SK-N-SH treated with all-trans-retinoic acid at 6 μM for 48 hours (cell line): Measurements from ENCODE around the gene TBXAS1.

ENCODE experiments used
- ATAC-seq: fragments of 200-7000 bp; cut with Tn5 transposase; 3 replicates; pipeline ENCODE4 v1.9.1; 2020; ENCODE audit warnings: mild to moderate bottlenecking, moderate library complexity
- ARNTL ChIP-seq: fragments of 450-650 bp; formaldehyde crosslinking; IDR thresholded peaks from 2 replicates; pipeline ENCODE4 v1.5.0; 2020; ENCODE audit warnings: low read depth, mild to moderate bottlenecking, moderate library complexity, borderline replicate concordance
- BACH2 ChIP-seq: fragments of 250-450 bp; sonication (Bioruptor Pico); IDR thresholded peaks from 2 replicates; pipeline ENCODE4 v1.9.0; 2021; ENCODE audit warnings: mild to moderate bottlenecking, borderline replicate concordance
- CSDC2 ChIP-seq: fragments of 250-450 bp; sonication (Bioruptor Pico); IDR thresholded peaks from 2 replicates; pipeline ENCODE4 v1.5.0; 2020; ENCODE audit warnings: mild to moderate bottlenecking, moderate library complexity
- GLIS3 ChIP-seq: fragments of 250-450 bp; sonication (Bioruptor Pico); IDR thresholded peaks from 2 replicates; pipeline ENCODE4 v1.5.0; 2020; ENCODE audit warnings: mild to moderate bottlenecking, moderate library complexity
- ISL1 ChIP-seq: fragments of 250-450 bp; sonication (Bioruptor Pico); IDR thresholded peaks from 2 replicates; pipeline ENCODE4 v2.1.2; 2022; ENCODE audit warnings: mild to moderate bottlenecking, moderate library complexity
- OSR1 ChIP-seq: fragments of 250-450 bp; sonication (Bioruptor Pico); IDR thresholded peaks from 2 replicates; pipeline ENCODE4 v1.8.0; 2022; ENCODE audit warnings: moderate library complexity, mild to moderate bottlenecking, inconsistent platforms
- PPARA ChIP-seq: fragments of 250-450 bp; sonication (Bioruptor Pico); IDR thresholded peaks from 2 replicates; pipeline ENCODE4 v1.5.0; 2020; ENCODE audit warnings: mild to moderate bottlenecking, borderline replicate concordance
- RARB ChIP-seq: fragments of 250-450 bp; sonication (Bioruptor Pico); IDR thresholded peaks from 2 replicates; pipeline ENCODE4 v1.8.0; 2021; ENCODE audit warnings: mild to moderate bottlenecking, moderate library complexity
- SNAI2 ChIP-seq: fragments of 250-450 bp; sonication (Bioruptor Pico); IDR thresholded peaks from 2 replicates; pipeline ENCODE4 v1.5.0; 2020; ENCODE audit warnings: mild to moderate bottlenecking, moderate library complexity
- TCF4 ChIP-seq: fragments of 250-450 bp; sonication (Bioruptor Pico); IDR thresholded peaks from 2 replicates; pipeline ENCODE4 v1.8.0; 2021; ENCODE audit warnings: mild to moderate bottlenecking, moderate library complexity, borderline replicate concordance
- TOX ChIP-seq: fragments of 250-450 bp; sonication (Bioruptor Pico); IDR thresholded peaks from 2 replicates; pipeline ENCODE4 v1.8.0; 2021; ENCODE audit warnings: mild to moderate bottlenecking, moderate library complexity, borderline replicate concordance
- ZC3H10 ChIP-seq: fragments of 250-450 bp; sonication (Bioruptor Pico); IDR thresholded peaks from 2 replicates; pipeline ENCODE4 v1.5.1; 2021; ENCODE audit warnings: mild to moderate bottlenecking, moderate library complexity
- ZFP3 ChIP-seq: fragments of 250-450 bp; sonication (Bioruptor Pico); IDR thresholded peaks from 2 replicates; pipeline ENCODE4 v1.5.0; 2020; ENCODE audit warnings: mild to moderate bottlenecking, moderate library complexity
- ZFP30 ChIP-seq: fragments of 450-650 bp; formaldehyde crosslinking; IDR thresholded peaks from 2 replicates; pipeline ENCODE4 v1.5.0; 2022; ENCODE audit warnings: mild to moderate bottlenecking, moderate library complexity
- ZNF565 ChIP-seq: fragments of 450-650 bp; formaldehyde crosslinking; conservative IDR thresholded peaks from 2 replicates; pipeline ENCODE4 v1.5.0; 2020; ENCODE audit warnings: low read depth, mild to moderate bottlenecking, moderate library complexity
- ZNF70 ChIP-seq: fragments of 450-650 bp; formaldehyde crosslinking; IDR thresholded peaks from 2 replicates; pipeline ENCODE4 v1.5.0; 2020; ENCODE audit warnings: mild to moderate bottlenecking, moderate library complexity
- ZNF8 ChIP-seq: fragments of 450-650 bp; formaldehyde crosslinking; IDR thresholded peaks from 2 replicates; pipeline ENCODE4 v1.5.0; 2020; ENCODE audit warnings: mild to moderate bottlenecking, moderate library complexity
- TF ChIP-seq, protein P1 (sequence below): fragments of 250-450 bp; sonication (Bioruptor Pico); IDR thresholded peaks from 2 replicates; pipeline ENCODE4 v1.8.0; 2020; ENCODE audit warnings: mild to moderate bottlenecking, moderate library complexity, borderline replicate concordance
- TF ChIP-seq, protein P2 (sequence below): fragments of 250-450 bp; sonication (Bioruptor Pico); IDR thresholded peaks from 2 replicates; pipeline ENCODE4 v1.8.0; 2021; ENCODE audit warnings: low read depth, mild to moderate bottlenecking, moderate library complexity, borderline replicate concordance
- TF ChIP-seq, protein P3 (sequence below): fragments of 250-450 bp; sonication (Bioruptor Pico); IDR thresholded peaks from 2 replicates; pipeline ENCODE4 v1.5.0; 2020; ENCODE audit warnings: mild to moderate bottlenecking, moderate library complexity
- TF ChIP-seq, protein P4 (sequence below): fragments of 250-450 bp; sonication (Bioruptor Pico); IDR thresholded peaks from 2 replicates; pipeline ENCODE4 v1.5.1; 2021; ENCODE audit warnings: mild to moderate bottlenecking, moderate library complexity

The TBXAS1 gene

GRCh38 chr7:139958599-139959284, 129.7 kb downstream of the TBXAS1 start (continued):
- TF ChIP-seq ZFP3 (no peak), ZNF70 (no peak), ISL1 (no peak), ZNF565 (CRISPR knock-in tag) (no peak), PPARA (CRISPR knock-in tag) (no peak)

DNA sequence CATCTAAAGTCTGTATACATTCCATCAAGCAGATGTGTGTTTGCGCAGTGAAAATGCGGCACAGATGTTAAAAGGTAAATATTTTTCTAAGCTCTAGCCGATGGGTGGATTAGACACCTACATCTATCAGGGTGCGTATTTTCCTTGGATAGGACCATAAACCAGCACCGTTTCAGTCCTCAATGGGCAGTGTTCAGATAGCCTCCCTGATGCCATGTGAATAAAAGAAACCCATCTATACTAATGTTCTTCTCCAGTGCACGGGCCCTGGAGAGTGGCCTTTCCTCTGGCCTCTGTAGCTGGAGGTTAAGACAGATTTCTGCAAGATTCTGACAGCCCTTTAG, 130.2 kb downstream of the TBXAS1 start:
- TF ChIP-seq ARNTL (CRISPR knock-in tag): no peak
- TF ChIP-seq, protein P1, sequence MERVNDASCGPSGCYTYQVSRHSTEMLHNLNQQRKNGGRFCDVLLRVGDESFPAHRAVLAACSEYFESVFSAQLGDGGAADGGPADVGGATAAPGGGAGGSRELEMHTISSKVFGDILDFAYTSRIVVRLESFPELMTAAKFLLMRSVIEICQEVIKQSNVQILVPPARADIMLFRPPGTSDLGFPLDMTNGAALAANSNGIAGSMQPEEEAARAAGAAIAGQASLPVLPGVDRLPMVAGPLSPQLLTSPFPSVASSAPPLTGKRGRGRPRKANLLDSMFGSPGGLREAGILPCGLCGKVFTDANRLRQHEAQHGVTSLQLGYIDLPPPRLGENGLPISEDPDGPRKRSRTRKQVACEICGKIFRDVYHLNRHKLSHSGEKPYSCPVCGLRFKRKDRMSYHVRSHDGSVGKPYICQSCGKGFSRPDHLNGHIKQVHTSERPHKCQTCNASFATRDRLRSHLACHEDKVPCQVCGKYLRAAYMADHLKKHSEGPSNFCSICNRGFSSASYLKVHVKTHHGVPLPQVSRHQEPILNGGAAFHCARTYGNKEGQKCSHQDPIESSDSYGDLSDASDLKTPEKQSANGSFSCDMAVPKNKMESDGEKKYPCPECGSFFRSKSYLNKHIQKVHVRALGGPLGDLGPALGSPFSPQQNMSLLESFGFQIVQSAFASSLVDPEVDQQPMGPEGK (CRISPR knock-in tag): no peak
- TF ChIP-seq ZFP30 (CRISPR knock-in tag): no peak
- no peak for TF ChIP-seq OSR1 (CRISPR knock-in tag)
- no peak for TF ChIP-seq GLIS3 (CRISPR knock-in tag)
- no peak for TF ChIP-seq ZNF565 (CRISPR knock-in tag)
- no peak for TF ChIP-seq CSDC2 (CRISPR knock-in tag)
- TF ChIP-seq RARB: no peak
- no peak for TF ChIP-seq ISL1
- TF ChIP-seq ZC3H10 (CRISPR knock-in tag): no peak
- TF ChIP-seq ZNF8 (CRISPR knock-in tag): no peak
- no peak for TF ChIP-seq SNAI2 (CRISPR knock-in tag)
- no peak for TF ChIP-seq ZFP3
- no peak for TF ChIP-seq TCF4
- no peak for TF ChIP-seq PPARA (CRISPR knock-in tag)
- no peak for TF ChIP-seq ZNF70
- TF ChIP-seq, protein P2, sequence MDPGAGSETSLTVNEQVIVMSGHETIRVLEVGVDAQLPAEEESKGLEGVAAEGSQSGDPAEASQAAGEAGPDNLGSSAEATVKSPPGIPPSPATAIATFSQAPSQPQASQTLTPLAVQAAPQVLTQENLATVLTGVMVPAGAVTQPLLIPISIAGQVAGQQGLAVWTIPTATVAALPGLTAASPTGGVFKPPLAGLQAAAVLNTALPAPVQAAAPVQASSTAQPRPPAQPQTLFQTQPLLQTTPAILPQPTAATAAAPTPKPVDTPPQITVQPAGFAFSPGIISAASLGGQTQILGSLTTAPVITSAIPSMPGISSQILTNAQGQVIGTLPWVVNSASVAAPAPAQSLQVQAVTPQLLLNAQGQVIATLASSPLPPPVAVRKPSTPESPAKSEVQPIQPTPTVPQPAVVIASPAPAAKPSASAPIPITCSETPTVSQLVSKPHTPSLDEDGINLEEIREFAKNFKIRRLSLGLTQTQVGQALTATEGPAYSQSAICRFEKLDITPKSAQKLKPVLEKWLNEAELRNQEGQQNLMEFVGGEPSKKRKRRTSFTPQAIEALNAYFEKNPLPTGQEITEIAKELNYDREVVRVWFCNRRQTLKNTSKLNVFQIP (CRISPR knock-in tag): no peak
- TF ChIP-seq, protein P3, sequence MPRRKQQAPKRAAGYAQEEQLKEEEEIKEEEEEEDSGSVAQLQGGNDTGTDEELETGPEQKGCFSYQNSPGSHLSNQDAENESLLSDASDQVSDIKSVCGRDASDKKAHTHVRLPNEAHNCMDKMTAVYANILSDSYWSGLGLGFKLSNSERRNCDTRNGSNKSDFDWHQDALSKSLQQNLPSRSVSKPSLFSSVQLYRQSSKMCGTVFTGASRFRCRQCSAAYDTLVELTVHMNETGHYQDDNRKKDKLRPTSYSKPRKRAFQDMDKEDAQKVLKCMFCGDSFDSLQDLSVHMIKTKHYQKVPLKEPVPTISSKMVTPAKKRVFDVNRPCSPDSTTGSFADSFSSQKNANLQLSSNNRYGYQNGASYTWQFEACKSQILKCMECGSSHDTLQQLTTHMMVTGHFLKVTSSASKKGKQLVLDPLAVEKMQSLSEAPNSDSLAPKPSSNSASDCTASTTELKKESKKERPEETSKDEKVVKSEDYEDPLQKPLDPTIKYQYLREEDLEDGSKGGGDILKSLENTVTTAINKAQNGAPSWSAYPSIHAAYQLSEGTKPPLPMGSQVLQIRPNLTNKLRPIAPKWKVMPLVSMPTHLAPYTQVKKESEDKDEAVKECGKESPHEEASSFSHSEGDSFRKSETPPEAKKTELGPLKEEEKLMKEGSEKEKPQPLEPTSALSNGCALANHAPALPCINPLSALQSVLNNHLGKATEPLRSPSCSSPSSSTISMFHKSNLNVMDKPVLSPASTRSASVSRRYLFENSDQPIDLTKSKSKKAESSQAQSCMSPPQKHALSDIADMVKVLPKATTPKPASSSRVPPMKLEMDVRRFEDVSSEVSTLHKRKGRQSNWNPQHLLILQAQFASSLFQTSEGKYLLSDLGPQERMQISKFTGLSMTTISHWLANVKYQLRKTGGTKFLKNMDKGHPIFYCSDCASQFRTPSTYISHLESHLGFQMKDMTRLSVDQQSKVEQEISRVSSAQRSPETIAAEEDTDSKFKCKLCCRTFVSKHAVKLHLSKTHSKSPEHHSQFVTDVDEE: no peak
- ATAC-seq: no peak

DNA sequence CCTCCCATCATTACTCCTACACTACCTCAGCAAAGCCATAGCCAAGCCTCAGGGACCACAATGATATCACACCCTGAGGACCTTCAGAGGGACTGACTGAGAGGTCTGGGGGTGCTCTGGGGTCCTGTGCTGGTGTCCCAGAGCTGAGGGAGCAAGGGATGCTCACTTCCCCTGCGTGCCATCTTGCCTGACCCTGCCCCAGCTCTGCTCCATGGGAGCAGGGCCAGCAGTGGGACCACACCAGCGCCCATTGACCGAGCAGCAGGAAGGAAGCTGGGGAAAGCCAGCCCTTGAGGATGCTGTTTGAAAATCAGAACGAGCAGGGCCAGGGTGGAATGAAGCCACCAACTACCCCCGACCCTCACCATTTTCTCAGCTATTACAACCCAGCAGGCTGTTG, 130.7 kb downstream of the TBXAS1 start:
- TF ChIP-seq ZNF70: no peak
- no peak for TF ChIP-seq TOX (CRISPR knock-in tag)
- no peak for TF ChIP-seq RARB
- TF ChIP-seq, protein P2 (CRISPR knock-in tag): no peak
- TF ChIP-seq, all 23 proteins: peak for 0
- ATAC-seq: no peak

DNA sequence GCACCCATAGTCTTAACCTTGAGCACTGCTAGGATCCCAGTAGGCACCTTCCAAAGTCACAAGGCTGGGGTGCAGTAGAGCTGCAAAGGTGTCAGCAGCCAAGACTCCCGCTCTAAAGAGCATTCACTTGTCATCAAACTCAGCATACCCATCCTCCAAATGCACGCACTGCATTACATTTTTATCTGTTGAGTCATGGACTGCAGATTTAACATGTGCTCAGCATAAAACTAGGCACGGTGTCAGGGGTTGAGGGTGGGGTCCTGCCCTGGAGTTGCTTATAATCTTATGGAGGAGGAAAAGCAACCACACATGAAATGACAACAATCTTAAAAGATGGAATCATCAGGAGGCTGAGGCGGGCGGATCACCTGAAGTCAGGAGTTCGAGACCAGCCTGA, 131.1 kb downstream of the TBXAS1 start:
- no peak for ATAC-seq
- no peak for TF ChIP-seq BACH2
- TF ChIP-seq, protein P4, sequence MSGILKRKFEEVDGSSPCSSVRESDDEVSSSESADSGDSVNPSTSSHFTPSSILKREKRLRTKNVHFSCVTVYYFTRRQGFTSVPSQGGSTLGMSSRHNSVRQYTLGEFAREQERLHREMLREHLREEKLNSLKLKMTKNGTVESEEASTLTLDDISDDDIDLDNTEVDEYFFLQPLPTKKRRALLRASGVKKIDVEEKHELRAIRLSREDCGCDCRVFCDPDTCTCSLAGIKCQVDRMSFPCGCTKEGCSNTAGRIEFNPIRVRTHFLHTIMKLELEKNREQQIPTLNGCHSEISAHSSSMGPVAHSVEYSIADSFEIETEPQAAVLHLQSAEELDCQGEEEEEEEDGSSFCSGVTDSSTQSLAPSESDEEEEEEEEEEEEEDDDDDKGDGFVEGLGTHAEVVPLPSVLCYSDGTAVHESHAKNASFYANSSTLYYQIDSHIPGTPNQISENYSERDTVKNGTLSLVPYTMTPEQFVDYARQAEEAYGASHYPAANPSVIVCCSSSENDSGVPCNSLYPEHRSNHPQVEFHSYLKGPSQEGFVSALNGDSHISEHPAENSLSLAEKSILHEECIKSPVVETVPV (CRISPR knock-in tag): no peak
- TF ChIP-seq, protein P3: no peak
- TF ChIP-seq TCF4: no peak
- no peak for TF ChIP-seq CSDC2 (CRISPR knock-in tag)
- TF ChIP-seq, protein P2 (CRISPR knock-in tag): no peak
- no peak for TF ChIP-seq TOX (CRISPR knock-in tag)
- TF ChIP-seq PPARA (CRISPR knock-in tag): no peak
- TF ChIP-seq ZFP30 (CRISPR knock-in tag): no peak
- no peak for TF ChIP-seq GLIS3 (CRISPR knock-in tag)
- TF ChIP-seq SNAI2 (CRISPR knock-in tag): no peak
- no peak for TF ChIP-seq ZNF70
- TF ChIP-seq ARNTL (CRISPR knock-in tag): no peak
